BJ (cell line): ENCODE results near the gene DHRS7B. TPM values are rescaled to one million over a fixed set of nuclear protein-coding genes. Genes with fewer than 3 reads are reported as not detected.

Experiments used
- CTCF ChIA-PET: fragments of 350-600 bp; formaldehyde crosslinking; extraction: SDS; loops from one replicate; lab custom pipeline; 2021; ENCODE audit warnings: antibody characterized with exemption, inconsistent platforms; lab: Yijun Ruan, JAX
- POLR2A ChIA-PET: fragments of 300-600 bp; sonication (Branson Sonifier 250); formaldehyde crosslinking; extraction: SDS; loops from one replicate; lab custom pipeline; 2021; ENCODE audit warnings: antibody characterized with exemption; lab: Charles Lee
- DNase-seq: peaks from one replicate; pipeline ENCODE4 v3.0.0-alpha.2; 2011; ENCODE audit warnings: low read depth
- H3K27me3 ChIP-seq: 2 replicates; pipeline ENCODE4 v1.6.0; 2011; ENCODE audit warnings: low read length; ENCODE audit not compliant: control insufficient read depth, insufficient read depth
- H3K36me3 ChIP-seq: 2 replicates; pipeline ENCODE4 v1.5.1; 2011; ENCODE audit warnings: low read length; ENCODE audit not compliant: control insufficient read depth, insufficient read depth
- H3K4me3 ChIP-seq: 2 replicates; pipeline ENCODE4 v1.5.1; 2011; ENCODE audit warnings: low read depth, mild to moderate bottlenecking, control low read depth, low read length
- CTCF ChIP-seq: IDR thresholded peaks from 2 replicates; pipeline ENCODE4 v1.5.1; 2011; ENCODE audit warnings: low read depth, mild to moderate bottlenecking, control low read depth, inconsistent platforms, low read length, moderate library complexity; ENCODE audit not compliant: insufficient read depth
- polyA plus RNA-seq: library from polyadenylated mRNA; depleted of rRNA; stranded (reverse); fragments of >200 nt; gene quantifications from 2 replicates; pipeline ENCODE4 v1.2.3, GENCODE V29; 2011

The DHRS7B gene
- polyA plus RNA-seq, 1 experiment = 47.0 TPM

- H3K36me3 ChIP-seq = no peaks in the 10 kb centered on the region
- ChIA-PET CTCF (interaction anchor here (0.9 kb wide), 1 partner anchor 10 kb away, joined by 3 read pairs; no protein-coding TSS in a partner anchor), POLR2A (no interaction called here)
- no peak overlapping the region for H3K4me3 ChIP-seq
- TF ChIP-seq CTCF = no peak
- H3K27me3 ChIP-seq = no peaks in the 10 kb centered on the region
- no peak for DNase-seq
Measured at GRCh38 chr17:21171970-21172510, 45.3 kb downstream of the DHRS7B start.

GRCh38 chr17:21172846-21173245 lies 46.1 kb downstream of the DHRS7B start:
- CTCF ChIA-PET = interaction anchor here (0.9 kb wide), 1 partner anchor 11 kb away, joined by 3 read pairs; no protein-coding TSS in a partner anchor
- Histone ChIP-seq H3K36me3 (no peaks in the 10 kb centered on the region), H3K27me3 (no peaks in the 10 kb centered on the region), H3K4me3 (no peak overlapping the region)
- no peak for DNase-seq
- no peak for TF ChIP-seq CTCF
- POLR2A ChIA-PET = no interaction called here

- Histone ChIP-seq H3K27me3 (no peaks in the 10 kb centered on the region), H3K4me3 (no peak overlapping the region), H3K36me3 (no peaks in the 10 kb centered on the region)
- POLR2A ChIA-PET = no interaction called here
- CTCF ChIA-PET = no interaction called here
- DNase-seq = no peak
- no peak for TF ChIP-seq CTCF
Measured at GRCh38 chr17:21173543-21173942, 46.8 kb downstream of the DHRS7B start.

- ChIA-PET CTCF (interaction anchor here (0.6 to 1.8 kb wide), 2 partner anchors 16 to 45 kb away, joined by 3 to 9 read pairs; no protein-coding TSS in a partner anchor), POLR2A (no interaction called here)
- no peak for DNase-seq
- H3K27me3 ChIP-seq = no peaks in the 10 kb centered on the region
- no peak overlapping the region for H3K4me3 ChIP-seq
- H3K36me3 ChIP-seq = no peaks in the 10 kb centered on the region
- no peak for TF ChIP-seq CTCF
Measured at GRCh38 chr17:21174186-21174585, 47.4 kb downstream of the DHRS7B start.

GRCh38 chr17:21174713-21175112 lies 47.9 kb downstream of the DHRS7B start:
- Histone ChIP-seq H3K27me3 (no peaks in the 10 kb centered on the region), H3K4me3 (no peak overlapping the region), H3K36me3 (no peaks in the 10 kb centered on the region)
- no peak for DNase-seq
- ChIA-PET CTCF (interaction anchor here (0.6 to 1.8 kb wide), 3 partner anchors 15 to 55 kb away, joined by 3 to 9 read pairs (median 3); no protein-coding TSS in a partner anchor), POLR2A (no interaction called here)
- no peak for TF ChIP-seq CTCF
